ENCODE results near the gene PPP1R2C.

- no peak for TF ChIP-seq CTCF (conservative IDR thresholded peaks at IDR 0.05; ENCODE audit: low read depth, low read length)
- no peak for TF ChIP-seq EZH2 (IDR thresholded peaks at IDR 0.05; ENCODE audit: borderline replicate concordance, low read depth, low read length, poor library complexity, severe bottlenecking)
Observed at GRCh38 chrX:42772874-42773273, 5.1 kb downstream of the PPP1R2C start.

All from A673 (cell line).